H9 (cell line): ENCODE results near the gene SH3GL3. TPM values are rescaled to one million over a fixed set of nuclear protein-coding genes. Genes with fewer than 3 reads are reported as not detected.

Source experiments
- DNase-seq: peaks from one replicate; pipeline ENCODE4 v3.0.0-alpha.2; 2017
- H2AFZ ChIP-seq: one replicate; pipeline ENCODE4 v1.6.1; 2013; ENCODE audit warnings: mild to moderate bottlenecking, low read length, control low read depth, moderate library complexity
- H2AK5ac ChIP-seq: 2 replicates; pipeline ENCODE4 v1.6.1; 2013; ENCODE audit warnings: low read length, control low read depth, mixed read lengths; ENCODE audit not compliant: insufficient read length
- H2BK120ac ChIP-seq: one replicate; pipeline ENCODE4 v1.6.1; 2013; ENCODE audit warnings: low read depth, mild to moderate bottlenecking, low read length, control low read depth, inconsistent platforms; ENCODE audit not compliant: poor library complexity, severe bottlenecking
- H2BK12ac ChIP-seq: 2 replicates; pipeline ENCODE4 v1.6.1; 2013; ENCODE audit warnings: low read length, control low read depth, mixed read lengths, low read depth; ENCODE audit not compliant: insufficient read length
- H2BK15ac ChIP-seq: 2 replicates; pipeline ENCODE4 v1.6.1; 2013; ENCODE audit warnings: low read depth, low read length, control low read depth
- H2BK20ac ChIP-seq: one replicate; pipeline ENCODE4 v1.6.1; 2013; ENCODE audit warnings: low read depth, mild to moderate bottlenecking, low read length, control low read depth, inconsistent platforms; ENCODE audit not compliant: poor library complexity, severe bottlenecking
- H2BK5ac ChIP-seq: 2 replicates; pipeline ENCODE4 v1.6.1; 2013; ENCODE audit warnings: low read length, control low read depth, mixed read lengths; ENCODE audit not compliant: insufficient read length
- H3K14ac ChIP-seq: 2 replicates; pipeline ENCODE4 v1.6.1; 2013; ENCODE audit warnings: low read length, control low read depth; ENCODE audit not compliant: insufficient read depth
- H3K18ac ChIP-seq: 2 replicates; pipeline ENCODE4 v1.6.1; 2013; ENCODE audit warnings: low read depth, mild to moderate bottlenecking, mixed read lengths, low read length, control low read depth; ENCODE audit not compliant: insufficient read length
- H3K23ac ChIP-seq: 2 replicates; pipeline ENCODE4 v1.6.1; 2013; ENCODE audit warnings: low read length, control low read depth, mixed read lengths, low read depth; ENCODE audit not compliant: insufficient read length
- H3K23me2 ChIP-seq: 2 replicates; pipeline ENCODE4 v1.6.1; 2013; ENCODE audit warnings: low read depth, mild to moderate bottlenecking, mixed read lengths, low read length, control low read depth; ENCODE audit not compliant: insufficient read length, poor library complexity, severe bottlenecking
- H3K27ac ChIP-seq: 2 replicates; pipeline ENCODE4 v1.5.1; 2013; ENCODE audit warnings: low read length, control low read depth, mixed read lengths, low read depth; ENCODE audit not compliant: insufficient read length
- H3K27me3 ChIP-seq: 2 replicates; pipeline ENCODE4 v1.6.1; 2013; ENCODE audit warnings: low read length, control low read depth, inconsistent platforms; ENCODE audit not compliant: insufficient read depth
- H3K4ac ChIP-seq: 2 replicates; pipeline ENCODE4 v1.6.1; 2013; ENCODE audit warnings: low read depth, mild to moderate bottlenecking, control low read depth, inconsistent platforms, low read length, moderate library complexity
- H3K4me1 ChIP-seq: 2 replicates; pipeline ENCODE4 v1.6.1; 2013; ENCODE audit warnings: low read length, control low read depth, inconsistent platforms; ENCODE audit not compliant: insufficient read depth
- H3K4me2 ChIP-seq: 2 replicates; pipeline ENCODE4 v1.6.1; 2013; ENCODE audit warnings: low read length, control low read depth, mixed read lengths; ENCODE audit not compliant: insufficient read length, insufficient read depth
- H3K56ac ChIP-seq: 2 replicates; pipeline ENCODE4 v1.6.1; 2013; ENCODE audit warnings: low read depth, mild to moderate bottlenecking, mixed read lengths, low read length, control low read depth; ENCODE audit not compliant: insufficient read length
- H3K79me1 ChIP-seq: 2 replicates; pipeline ENCODE4 v1.6.1; 2013; ENCODE audit warnings: low read depth, mild to moderate bottlenecking, moderate library complexity, low read length, control low read depth, inconsistent platforms; ENCODE audit not compliant: insufficient read depth, poor library complexity, severe bottlenecking
- H3K79me2 ChIP-seq: 2 replicates; pipeline ENCODE4 v1.6.1; 2013; ENCODE audit warnings: low read length, control low read depth, inconsistent platforms; ENCODE audit not compliant: insufficient read depth
- H3K9ac ChIP-seq: 2 replicates; pipeline ENCODE4 v1.6.1; 2013; ENCODE audit warnings: low read length, control low read depth, mixed read lengths; ENCODE audit not compliant: insufficient read length; ENCODE audit errors: extremely low read depth
- H3K9me3 ChIP-seq: one replicate; pipeline ENCODE4 v1.6.1; 2013; ENCODE audit warnings: low read depth, low read length, inconsistent platforms; ENCODE audit not compliant: control insufficient read depth
- H3T11ph ChIP-seq: one replicate; pipeline ENCODE4 v1.6.1; 2013; ENCODE audit warnings: mild to moderate bottlenecking, low read length, control low read depth, inconsistent platforms
- H4K20me1 ChIP-seq: one replicate; pipeline ENCODE4 v1.6.1; 2013; ENCODE audit not compliant: control insufficient read depth, insufficient read length, insufficient read depth
- H4K5ac ChIP-seq: 2 replicates; pipeline ENCODE4 v1.6.1; 2013; ENCODE audit warnings: low read depth, mild to moderate bottlenecking, mixed read lengths, low read length, control low read depth; ENCODE audit not compliant: insufficient read length
- H4K8ac ChIP-seq: replicated peaks from 2 replicates; pipeline ENCODE4 v1.6.1; 2013; ENCODE audit warnings: low read length, control low read depth, mixed read lengths, low read depth; ENCODE audit not compliant: insufficient read length
- H4K91ac ChIP-seq: 2 replicates; pipeline ENCODE4 v1.6.1; 2013; ENCODE audit warnings: low read depth, mild to moderate bottlenecking, moderate library complexity, mixed read lengths, low read length, control low read depth; ENCODE audit not compliant: insufficient read length
- H3K27ac Mint-ChIP-seq, 3 experiments: 2 replicates in 2 of 3; 3 replicates in 1 of 3; pipeline ENCODE4 v1.8.0; 2020 to 2021; ENCODE audit warnings: mixed read lengths in 3 of 3, mild to moderate bottlenecking in 1 of 3, moderate library complexity in 1 of 3
- H3K27me3 Mint-ChIP-seq: 2 replicates; pipeline ENCODE4 v1.8.0; 2021; ENCODE audit warnings: low read depth, mild to moderate bottlenecking, moderate library complexity, mixed read lengths
- H3K36me3 Mint-ChIP-seq, 3 experiments: 2 replicates in 2 of 3; 3 replicates in 1 of 3; pipeline ENCODE4 v1.8.0; 2020 to 2021; ENCODE audit warnings: low read depth in 3 of 3, mixed read lengths in 3 of 3; ENCODE audit not compliant: insufficient read depth in 1 of 3
- H3K4me1 Mint-ChIP-seq, 2 experiments: 2 replicates each; pipeline ENCODE4 v1.8.0; 2020; ENCODE audit warnings: mixed read lengths in 2 of 2
- H3K4me3 Mint-ChIP-seq, 2 experiments: 2 replicates in 1 of 2; 3 replicates in 1 of 2; pipeline ENCODE4 v1.8.0; 2020 to 2021; ENCODE audit warnings: mild to moderate bottlenecking in 2 of 2, mixed read lengths in 2 of 2, moderate library complexity in 1 of 2
- H3K9me3 Mint-ChIP-seq, 2 experiments: 2 replicates in 1 of 2; 3 replicates in 1 of 2; pipeline ENCODE4 v1.8.0; 2020; ENCODE audit warnings: mild to moderate bottlenecking in 2 of 2, mixed read lengths in 2 of 2, moderate library complexity in 1 of 2
- WGBS: extraction: QIAGEN DNeasy Blood & Tissue Kit; methylation state at CpG from one replicate; pipeline ENCODE4 v1.1.7; 2013; ENCODE audit warnings: missing lambda C conversion rate, low lambda C conversion rate, mixed read lengths; ENCODE audit not compliant: insufficient read length; ENCODE audit errors: extremely low coverage; 5-methylcytosine and 5-hydroxymethylcytosine counted together
- total RNA-seq: library from RNA; stranded (reverse); gene quantifications from 2 replicates; pipeline ENCODE4 v1.2.1, GENCODE V29; 2021
- TF ChIP-seq, protein P1 (sequence below): fragments of 200-600 bp; sonication (generic); conservative IDR thresholded peaks from 3 replicates; pipeline ENCODE4 v1.8.0; 2021; ENCODE audit warnings: antibody characterized with exemption, mild to moderate bottlenecking

The SH3GL3 gene
- total RNA-seq, 1 experiment from 2014 or later = 11.2 TPM

GRCh38 chr15:83462953-83463433 is 15.9 kb downstream of the SH3GL3 start:
- no peak overlapping the region for H2BK20ac ChIP-seq
- no peaks in the 10 kb centered on the region for H3K4me1 ChIP-seq
- Mint-ChIP-seq H3K4me1 (peaks cover 2 to 8% of the 10 kb centered on the region in 2 experiments; a peak in 3 of 4 replicates), H3K4me3 (no peak overlapping the region), H3K36me3 (no peaks in the 10 kb centered on the region; a peak in 1 of 7 replicates), H3K27me3 (no peaks in the 10 kb centered on the region), H3K9me3 (peaks cover 0 to 4% of the 10 kb centered on the region in 2 experiments; a peak in 2 of 5 replicates), H3K27ac (no peak overlapping the region)
- no peak overlapping the region for H4K91ac ChIP-seq
- no peak overlapping the region for H2BK15ac ChIP-seq
- no peaks in the 10 kb centered on the region for H3K79me2 ChIP-seq
- no peak overlapping the region for H3K18ac ChIP-seq
- H3K56ac ChIP-seq = no peak overlapping the region
- H2BK120ac ChIP-seq = no peak overlapping the region
- no peak for DNase-seq
- H3K4ac ChIP-seq = no peak overlapping the region
- H4K8ac ChIP-seq = no peak overlapping the region
- no peak overlapping the region for H2AK5ac ChIP-seq
- H3K27me3 ChIP-seq = no peaks in the 10 kb centered on the region
- no peak overlapping the region for H4K5ac ChIP-seq
- H3K4me2 ChIP-seq = no peak overlapping the region
- H3K79me1 ChIP-seq = no peaks in the 10 kb centered on the region
- no peak overlapping the region for H3T11ph ChIP-seq
- WGBS = no CpG with 5 or more reads among the region's 4 CpGs
- H4K20me1 ChIP-seq = no peaks in the 10 kb centered on the region
- no peak overlapping the region for H3K14ac ChIP-seq
- H2AFZ ChIP-seq = no peak overlapping the region
- no peak overlapping the region for H2BK5ac ChIP-seq
- no peak overlapping the region for H3K9ac ChIP-seq
- TF ChIP-seq, protein P1, sequence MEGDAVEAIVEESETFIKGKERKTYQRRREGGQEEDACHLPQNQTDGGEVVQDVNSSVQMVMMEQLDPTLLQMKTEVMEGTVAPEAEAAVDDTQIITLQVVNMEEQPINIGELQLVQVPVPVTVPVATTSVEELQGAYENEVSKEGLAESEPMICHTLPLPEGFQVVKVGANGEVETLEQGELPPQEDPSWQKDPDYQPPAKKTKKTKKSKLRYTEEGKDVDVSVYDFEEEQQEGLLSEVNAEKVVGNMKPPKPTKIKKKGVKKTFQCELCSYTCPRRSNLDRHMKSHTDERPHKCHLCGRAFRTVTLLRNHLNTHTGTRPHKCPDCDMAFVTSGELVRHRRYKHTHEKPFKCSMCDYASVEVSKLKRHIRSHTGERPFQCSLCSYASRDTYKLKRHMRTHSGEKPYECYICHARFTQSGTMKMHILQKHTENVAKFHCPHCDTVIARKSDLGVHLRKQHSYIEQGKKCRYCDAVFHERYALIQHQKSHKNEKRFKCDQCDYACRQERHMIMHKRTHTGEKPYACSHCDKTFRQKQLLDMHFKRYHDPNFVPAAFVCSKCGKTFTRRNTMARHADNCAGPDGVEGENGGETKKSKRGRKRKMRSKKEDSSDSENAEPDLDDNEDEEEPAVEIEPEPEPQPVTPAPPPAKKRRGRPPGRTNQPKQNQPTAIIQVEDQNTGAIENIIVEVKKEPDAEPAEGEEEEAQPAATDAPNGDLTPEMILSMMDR = no peak
- H2BK12ac ChIP-seq = no peak overlapping the region
- H3K23ac ChIP-seq = no peak overlapping the region
- H3K9me3 ChIP-seq = no peaks in the 10 kb centered on the region
- H3K23me2 ChIP-seq = no peaks in the 10 kb centered on the region
- H3K27ac ChIP-seq = no peak overlapping the region
